Neural cell (in vitro differentiated cells): ENCODE data around the gene ADAMTS18. TPM values are rescaled to one million over a fixed set of nuclear protein-coding genes. Genes with fewer than 3 reads are reported as not detected.

Experiments used
- H2AFZ ChIP-seq: fragments of 200-600, 300-800 bp; sonication (generic), shearing (Covaris generic); 2 replicates; pipeline ENCODE4 v1.6.0; 2014; ENCODE audit warnings: low read depth, mild to moderate bottlenecking, antibody characterized with exemption, low read length, moderate library complexity
- H3F3A ChIP-seq: fragments of 200-600 bp; shearing (Covaris generic); 2 replicates; pipeline ENCODE4 v1.6.1; 2016; ENCODE audit warnings: mild to moderate bottlenecking, moderate library complexity, mixed read lengths, antibody characterized with exemption, low read length; ENCODE audit not compliant: insufficient read depth, poor library complexity, severe bottlenecking
- H3K27ac ChIP-seq: fragments of 200-600, 300-800 bp; sonication (generic), shearing (Covaris generic); 2 replicates; pipeline ENCODE4 v1.5.1; 2014; ENCODE audit warnings: mild to moderate bottlenecking, low read length, moderate library complexity
- H3K27me3 ChIP-seq: fragments of 300-800, 200-600 bp; sonication (generic), shearing (Covaris generic); 2 replicates; pipeline ENCODE4 v1.6.0; 2014; ENCODE audit warnings: mild to moderate bottlenecking, low read depth, low read length, moderate library complexity; ENCODE audit not compliant: insufficient read depth
- H3K36me3 ChIP-seq: fragments of 300-800, 200-600 bp; sonication (generic), shearing (Covaris generic); 2 replicates; pipeline ENCODE4 v1.5.1; 2014; ENCODE audit warnings: mild to moderate bottlenecking, antibody characterized with exemption, low read length, moderate library complexity; ENCODE audit not compliant: insufficient read depth
- H3K4me2 ChIP-seq: fragments of 300-800, 200-600 bp; sonication (generic), shearing (Covaris generic); 2 replicates; pipeline ENCODE4 v1.6.0; 2014; ENCODE audit warnings: mild to moderate bottlenecking, low read length
- H3K4me3 ChIP-seq: fragments of 300-800, 200-600 bp; sonication (generic), shearing (Covaris generic); 2 replicates; pipeline ENCODE4 v1.5.1; 2014; ENCODE audit warnings: mild to moderate bottlenecking, low read length, moderate library complexity
- H3K79me2 ChIP-seq: fragments of 200-600 bp; shearing (Covaris generic); replicated peaks from 2 replicates; pipeline ENCODE4 v1.6.0; 2014; ENCODE audit warnings: mild to moderate bottlenecking, low read length, moderate library complexity; ENCODE audit not compliant: insufficient read depth
- H3K9ac ChIP-seq: fragments of 300-800, 200-600 bp; sonication (generic), shearing (Covaris generic); 2 replicates; pipeline ENCODE4 v1.6.1; 2016; ENCODE audit warnings: mild to moderate bottlenecking, low read length, mixed read lengths
- H3K9me2 ChIP-seq: fragments of 200-600 bp; shearing (Covaris generic); 2 replicates; pipeline ENCODE4 v1.6.1; 2016; ENCODE audit warnings: mild to moderate bottlenecking, low read length, mixed read lengths; ENCODE audit not compliant: insufficient read depth
- H3K9me3 ChIP-seq: fragments of 200-600, 300-800 bp; sonication (generic), shearing (Covaris generic); 2 replicates; pipeline ENCODE4 v1.6.1; 2016; ENCODE audit warnings: mild to moderate bottlenecking, mixed run types, low read length, moderate library complexity, mixed read lengths
- H4K20me1 ChIP-seq: fragments of 200-600 bp; shearing (Covaris generic); 2 replicates; pipeline ENCODE4 v1.6.1; 2016; ENCODE audit warnings: mild to moderate bottlenecking, mixed run types; ENCODE audit not compliant: insufficient read depth
- EP300 ChIP-seq: fragments of 450-650 bp; conservative IDR thresholded peaks from 2 replicates; pipeline ENCODE4 v1.6.1; 2014; ENCODE audit warnings: antibody characterized with exemption, mild to moderate bottlenecking, moderate library complexity; ENCODE audit not compliant: poor library complexity, severe bottlenecking
- EZH2 ChIP-seq: fragments of 200-600, 300-800 bp; shearing (Covaris generic), sonication (generic); IDR thresholded peaks from 2 replicates; pipeline ENCODE4 v1.6.1; 2014; ENCODE audit warnings: antibody characterized with exemption, low read length, borderline replicate concordance, mild to moderate bottlenecking; ENCODE audit not compliant: insufficient read depth, poor library complexity, severe bottlenecking
- MXI1 ChIP-seq: fragments of 450-650 bp; conservative IDR thresholded peaks from 2 replicates; pipeline ENCODE4 v1.6.1; 2014; ENCODE audit warnings: antibody characterized with exemption, mild to moderate bottlenecking; ENCODE audit not compliant: poor library complexity, severe bottlenecking
- POLR2AphosphoS5 ChIP-seq: IDR thresholded peaks from 2 replicates; pipeline ENCODE4 v1.6.1; 2012
- RAD21 ChIP-seq: fragments of 450-650 bp; conservative IDR thresholded peaks from 2 replicates; pipeline ENCODE4 v1.6.1; 2014; ENCODE audit warnings: antibody characterized with exemption, mild to moderate bottlenecking, moderate library complexity
- SMC3 ChIP-seq: fragments of 450-650 bp; conservative IDR thresholded peaks from 2 replicates; pipeline ENCODE4 v1.6.1; 2014; ENCODE audit warnings: antibody characterized with exemption, mild to moderate bottlenecking, moderate library complexity; ENCODE audit not compliant: poor library complexity
- TAF1 ChIP-seq: IDR thresholded peaks from 2 replicates; pipeline ENCODE4 v1.6.1; 2012; ENCODE audit warnings: low read depth
- polyA plus RNA-seq: library from polyadenylated mRNA; depleted of rRNA; stranded (reverse); fragments of >200 nt; gene quantifications from 2 replicates; pipeline ENCODE4 v1.2.3, GENCODE V29; 2014
- TF ChIP-seq, protein P1 (sequence below): fragments of 450-650 bp; IDR thresholded peaks from 2 replicates; pipeline ENCODE4 v1.5.1; 2014; ENCODE audit warnings: antibody characterized with exemption, mild to moderate bottlenecking, moderate library complexity; ENCODE audit not compliant: poor library complexity, severe bottlenecking
- TF ChIP-seq, protein P2 (sequence below): IDR thresholded peaks from 2 replicates; pipeline ENCODE4 v1.6.1; 2012; ENCODE audit warnings: borderline replicate concordance

Gene ADAMTS18
- polyA plus RNA-seq, 1 donor from 2014 or later: 1.3 TPM

DNA sequence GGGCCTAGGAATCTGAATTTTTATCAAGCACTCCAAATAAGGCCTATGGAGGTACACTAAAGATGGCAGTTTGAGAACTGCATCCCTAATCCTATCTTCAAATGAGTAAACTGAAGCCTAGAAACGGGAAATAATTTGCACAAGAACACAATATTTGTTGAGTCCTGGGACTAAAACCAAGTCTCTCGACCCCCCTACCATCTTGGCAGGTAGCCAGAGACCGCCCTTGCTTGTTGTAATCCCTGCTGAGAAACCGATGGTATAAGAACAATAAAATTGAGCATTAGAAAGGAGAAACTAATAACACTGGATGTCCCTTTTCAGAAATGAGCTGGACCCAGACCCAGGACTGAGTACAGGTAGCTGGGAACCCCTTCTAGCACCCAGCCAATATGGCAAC lies 24.4 kb downstream of the ADAMTS18 start:
- Histone ChIP-seq H3K4me2 (no peak overlapping the region), H3K79me2 (no peaks in the 10 kb centered on the region), H3K27ac (no peak overlapping the region), H3F3A (no peaks in the 10 kb centered on the region), H2AFZ (no peak overlapping the region), H3K9me2 (no peaks in the 10 kb centered on the region), H3K9ac (no peak overlapping the region), H3K9me3 (no peaks in the 10 kb centered on the region), H3K27me3 (no peaks in the 10 kb centered on the region), H3K36me3 (no peaks in the 10 kb centered on the region), H4K20me1 (no peaks in the 10 kb centered on the region), H3K4me3 (no peak overlapping the region)
- no peak for TF ChIP-seq POLR2AphosphoS5
- no peak for TF ChIP-seq TAF1
- no peak for TF ChIP-seq EZH2
- TF ChIP-seq, protein P1, sequence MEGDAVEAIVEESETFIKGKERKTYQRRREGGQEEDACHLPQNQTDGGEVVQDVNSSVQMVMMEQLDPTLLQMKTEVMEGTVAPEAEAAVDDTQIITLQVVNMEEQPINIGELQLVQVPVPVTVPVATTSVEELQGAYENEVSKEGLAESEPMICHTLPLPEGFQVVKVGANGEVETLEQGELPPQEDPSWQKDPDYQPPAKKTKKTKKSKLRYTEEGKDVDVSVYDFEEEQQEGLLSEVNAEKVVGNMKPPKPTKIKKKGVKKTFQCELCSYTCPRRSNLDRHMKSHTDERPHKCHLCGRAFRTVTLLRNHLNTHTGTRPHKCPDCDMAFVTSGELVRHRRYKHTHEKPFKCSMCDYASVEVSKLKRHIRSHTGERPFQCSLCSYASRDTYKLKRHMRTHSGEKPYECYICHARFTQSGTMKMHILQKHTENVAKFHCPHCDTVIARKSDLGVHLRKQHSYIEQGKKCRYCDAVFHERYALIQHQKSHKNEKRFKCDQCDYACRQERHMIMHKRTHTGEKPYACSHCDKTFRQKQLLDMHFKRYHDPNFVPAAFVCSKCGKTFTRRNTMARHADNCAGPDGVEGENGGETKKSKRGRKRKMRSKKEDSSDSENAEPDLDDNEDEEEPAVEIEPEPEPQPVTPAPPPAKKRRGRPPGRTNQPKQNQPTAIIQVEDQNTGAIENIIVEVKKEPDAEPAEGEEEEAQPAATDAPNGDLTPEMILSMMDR: no peak
- no peak for TF ChIP-seq RAD21
- no peak for TF ChIP-seq MXI1
- no peak for TF ChIP-seq EP300
- TF ChIP-seq, protein P2, sequence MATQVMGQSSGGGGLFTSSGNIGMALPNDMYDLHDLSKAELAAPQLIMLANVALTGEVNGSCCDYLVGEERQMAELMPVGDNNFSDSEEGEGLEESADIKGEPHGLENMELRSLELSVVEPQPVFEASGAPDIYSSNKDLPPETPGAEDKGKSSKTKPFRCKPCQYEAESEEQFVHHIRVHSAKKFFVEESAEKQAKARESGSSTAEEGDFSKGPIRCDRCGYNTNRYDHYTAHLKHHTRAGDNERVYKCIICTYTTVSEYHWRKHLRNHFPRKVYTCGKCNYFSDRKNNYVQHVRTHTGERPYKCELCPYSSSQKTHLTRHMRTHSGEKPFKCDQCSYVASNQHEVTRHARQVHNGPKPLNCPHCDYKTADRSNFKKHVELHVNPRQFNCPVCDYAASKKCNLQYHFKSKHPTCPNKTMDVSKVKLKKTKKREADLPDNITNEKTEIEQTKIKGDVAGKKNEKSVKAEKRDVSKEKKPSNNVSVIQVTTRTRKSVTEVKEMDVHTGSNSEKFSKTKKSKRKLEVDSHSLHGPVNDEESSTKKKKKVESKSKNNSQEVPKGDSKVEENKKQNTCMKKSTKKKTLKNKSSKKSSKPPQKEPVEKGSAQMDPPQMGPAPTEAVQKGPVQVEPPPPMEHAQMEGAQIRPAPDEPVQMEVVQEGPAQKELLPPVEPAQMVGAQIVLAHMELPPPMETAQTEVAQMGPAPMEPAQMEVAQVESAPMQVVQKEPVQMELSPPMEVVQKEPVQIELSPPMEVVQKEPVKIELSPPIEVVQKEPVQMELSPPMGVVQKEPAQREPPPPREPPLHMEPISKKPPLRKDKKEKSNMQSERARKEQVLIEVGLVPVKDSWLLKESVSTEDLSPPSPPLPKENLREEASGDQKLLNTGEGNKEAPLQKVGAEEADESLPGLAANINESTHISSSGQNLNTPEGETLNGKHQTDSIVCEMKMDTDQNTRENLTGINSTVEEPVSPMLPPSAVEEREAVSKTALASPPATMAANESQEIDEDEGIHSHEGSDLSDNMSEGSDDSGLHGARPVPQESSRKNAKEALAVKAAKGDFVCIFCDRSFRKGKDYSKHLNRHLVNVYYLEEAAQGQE: no peak
- no peak for TF ChIP-seq SMC3

DNA sequence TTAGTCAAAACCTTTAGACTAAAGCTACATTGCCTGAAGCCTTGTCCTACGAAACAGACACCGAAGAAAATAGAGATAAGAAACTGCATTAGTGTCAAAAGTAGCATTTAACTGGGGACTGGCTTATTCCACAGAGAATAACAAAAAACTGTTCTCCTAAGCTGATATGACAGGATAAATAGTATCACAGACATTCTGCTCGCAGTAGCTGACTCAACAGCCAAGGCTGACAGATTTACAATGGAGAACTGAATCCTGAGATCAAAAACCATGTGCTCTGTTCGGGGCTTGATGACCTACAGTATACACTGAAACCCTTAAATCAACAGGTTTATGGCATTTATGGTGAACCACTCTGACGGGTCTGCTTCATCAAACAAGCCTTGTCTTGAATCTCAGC lies 25.5 kb downstream of the ADAMTS18 start:
- TF ChIP-seq EZH2 (no peak), EP300 (peak; percentile 95), TAF1 (no peak), POLR2AphosphoS5 (peak; percentile 79), SMC3 (no peak), RAD21 (no peak), MXI1 (peak; percentile 37)
- TF ChIP-seq, protein P2: no peak
- TF ChIP-seq, protein P1: no peak
- Histone ChIP-seq H3K36me3 (no peaks in the 10 kb centered on the region), H3K4me2 (no peak overlapping the region)

More for the DNA sequence above, 25.5 kb downstream of the ADAMTS18 start:
- Histone ChIP-seq H3K9me2 (no peaks in the 10 kb centered on the region), H4K20me1 (no peaks in the 10 kb centered on the region), H3K27me3 (no peaks in the 10 kb centered on the region), H3F3A (no peaks in the 10 kb centered on the region), H2AFZ (no peak overlapping the region), H3K4me3 (no peak overlapping the region), H3K9ac (no peak overlapping the region), H3K27ac (peak overlapping the region; percentile 10), H3K9me3 (no peaks in the 10 kb centered on the region), H3K79me2 (no peaks in the 10 kb centered on the region)
